Measurements from ENCODE around the gene BMAL1. TPM values are rescaled to one million over a fixed set of nuclear protein-coding genes. Genes with fewer than 3 reads are reported as not detected.

BMAL1 gene
- total and polyA plus RNA-seq, 10 donors: 6.5 to 58.4 (median 36.4) TPM

- WGBS, 5 donors: 52 to 77% (median 65%) methylated on average over 8 of the region's 8 CpGs
- Histone ChIP-seq H3K4me3 (no peak overlapping the region), H3K27me3 (replicated peaks in 1 of 7) (peaks cover 0 to 10% (median 0%) of the 10 kb centered on the region in 7 donors), H3K4me1 (peaks cover 0 to 9% (median 0%) of the 10 kb centered on the region in 6 donors), H3K9me3 (no peaks in the 10 kb centered on the region), H3K36me3 (no peaks in the 10 kb centered on the region), H3K27ac (peak overlapping the region in 5 of 8 donors; percentile 2 to 35 (median 15))
- DNase-seq: no peak
- intact Hi-C loops (cut with DNase I; ENCODE audit: low total_unique reads): no loop called here
- TF ChIP-seq CTCF (IDR thresholded peaks at IDR 0.05 in 8 of 11, conservative IDR thresholded peaks at IDR 0.05 in 3 of 11) (no peak), POLR2AphosphoS5 (IDR thresholded peaks at IDR 0.05) (peak in 1 of 3 donors; percentile 6), POLR2A (IDR thresholded peaks at IDR 0.05) (no peak)
These were observed 16.0 kb upstream of the BMAL1 start for GRCh38 chr11:13261591-13262061.

DNA sequence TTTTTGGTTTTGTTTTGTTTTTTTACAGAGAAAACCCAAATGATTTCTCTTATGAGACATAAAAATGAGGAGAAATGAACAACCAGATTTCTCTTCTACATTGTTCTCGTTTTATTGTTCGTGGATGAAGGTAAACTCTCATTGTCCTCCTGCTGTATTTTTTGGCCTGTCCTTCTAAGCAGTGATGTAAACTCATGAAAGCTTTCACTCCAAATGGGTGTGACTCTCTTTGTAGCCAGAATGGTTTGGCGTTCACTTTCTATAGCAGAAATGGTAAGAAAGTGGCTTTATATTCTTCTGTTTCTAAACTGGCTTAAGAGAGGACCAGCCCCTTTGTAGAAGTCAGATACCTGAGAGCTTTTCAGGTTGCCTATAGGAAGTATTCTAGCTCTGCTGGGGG is 15.5 kb upstream of the BMAL1 start:
- Histone ChIP-seq H3K36me3 (no peaks in the 10 kb centered on the region), H3K9me3 (no peaks in the 10 kb centered on the region), H3K27ac (peak overlapping the region in 3 of 8 donors; percentile 2 to 7 (median 2)), H3K27me3 (replicated peaks in 1 of 7) (peaks cover 0 to 10% (median 0%) of the 10 kb centered on the region in 7 donors), H3K4me3 (no peak overlapping the region), H3K4me1 (peaks cover 0 to 9% (median 0%) of the 10 kb centered on the region in 6 donors)
- intact Hi-C loops (cut with DNase I; ENCODE audit: low total_unique reads): no loop called here
- no peak for TF ChIP-seq POLR2A (IDR thresholded peaks at IDR 0.05)
- no peak for TF ChIP-seq POLR2AphosphoS5 (IDR thresholded peaks at IDR 0.05)
- no peak for TF ChIP-seq CTCF (IDR thresholded peaks at IDR 0.05 in 8 of 11, conservative IDR thresholded peaks at IDR 0.05 in 3 of 11)
- 74 to 93% (median 85%) methylated on average over 3 of the region's 3 CpGs for WGBS, 5 donors
- DNase-seq: no peak

DNA sequence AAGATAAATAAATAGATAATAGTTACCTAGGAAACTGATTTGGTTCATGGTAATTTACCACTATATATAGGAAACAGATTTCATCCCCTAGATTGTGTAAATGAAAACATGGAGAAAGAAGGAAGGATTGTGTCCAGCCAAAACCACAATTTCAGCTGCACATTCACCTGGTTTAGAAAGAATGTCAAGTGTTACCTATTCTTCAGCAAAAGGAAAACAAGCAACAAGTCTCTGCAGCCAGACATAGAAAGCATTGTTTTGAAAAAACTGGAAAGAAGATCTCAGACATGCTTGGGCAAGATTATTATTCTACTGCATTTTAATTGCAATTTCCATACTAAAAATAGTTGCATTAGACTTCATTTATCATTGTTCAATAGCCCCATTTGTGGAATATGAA is 8.8 kb upstream of the BMAL1 start:
- intact Hi-C loops (cut with DNase I; ENCODE audit: low total_unique reads): no loop called here

GRCh38 chr11:13269775-13270174 is 7.8 kb upstream of the BMAL1 start:
- no peak for DNase-seq
- TF ChIP-seq POLR2A (IDR thresholded peaks at IDR 0.05) (no peak), CTCF (IDR thresholded peaks at IDR 0.05 in 8 of 11, conservative IDR thresholded peaks at IDR 0.05 in 3 of 11) (no peak), POLR2AphosphoS5 (IDR thresholded peaks at IDR 0.05) (no peak)
- intact Hi-C loops (cut with DNase I; ENCODE audit: low total_unique reads): no loop called here
- Histone ChIP-seq H3K4me3 (no peak overlapping the region), H3K4me1 (no peaks in the 10 kb centered on the region), H3K27ac (no peak overlapping the region), H3K9me3 (no peaks in the 10 kb centered on the region), H3K27me3 (replicated peaks in 1 of 7) (peaks cover 0 to 17% (median 0%) of the 10 kb centered on the region in 7 donors), H3K36me3 (no peaks in the 10 kb centered on the region)

More for the DNA sequence above, 8.8 kb upstream of the BMAL1 start:
- TF ChIP-seq POLR2A (IDR thresholded peaks at IDR 0.05) (no peak), POLR2AphosphoS5 (IDR thresholded peaks at IDR 0.05) (no peak), CTCF (IDR thresholded peaks at IDR 0.05 in 8 of 11, conservative IDR thresholded peaks at IDR 0.05 in 3 of 11) (no peak)
- Histone ChIP-seq H3K9me3 (no peaks in the 10 kb centered on the region), H3K4me3 (no peak overlapping the region), H3K36me3 (no peaks in the 10 kb centered on the region), H3K27me3 (replicated peaks in 1 of 7) (peaks cover 0 to 13% (median 0%) of the 10 kb centered on the region in 7 donors), H3K27ac (no peak overlapping the region), H3K4me1 (no peaks in the 10 kb centered on the region)
- DNase-seq: no peak
